ENCODE data around the gene CCDC6.

GRCh38 chr10:59922907-59923306, 16.6 kb upstream of the CCDC6 start:
- TF ChIP-seq POLR2A (IDR thresholded peaks at IDR 0.05) (no peak), CTCF (IDR thresholded peaks at IDR 0.05) (no peak), EP300 (IDR thresholded peaks at IDR 0.05) (no peak)

All from ovary (tissue), 3 donors.